Panc1 (cell line): Measurements from ENCODE around the gene APP. TPM values are rescaled to one million over a fixed set of nuclear protein-coding genes. Genes with fewer than 3 reads are reported as not detected.

ENCODE experiments used
- ATAC-seq: fragments of 200-7000 bp; cut with Tn5 transposase; 2 replicates; pipeline ENCODE4 v1.9.1; 2020; ENCODE audit warnings: mild to moderate bottlenecking, moderate library complexity
- BruUV-seq: library from RNA; stranded (reverse); fragments of 400-500 nt; replicated peaks from 2 replicates; lab custom pipeline; 2021; lab: Mats Ljungman, UMichigan
- CTCF ChIA-PET: fragments of 300-600 bp; sonication (Branson Sonifier 250); formaldehyde crosslinking; loops from one replicate; lab custom pipeline; 2022; ENCODE audit warnings: antibody characterized with exemption; lab: Charles Lee
- POLR2A ChIA-PET: fragments of 300-600 bp; sonication (Branson Sonifier 250); formaldehyde crosslinking; loops from one replicate; lab custom pipeline; 2022; ENCODE audit warnings: antibody characterized with exemption; lab: Charles Lee
- DNase-seq: peaks from one replicate; pipeline ENCODE4 v3.0.0-alpha.2; 2010; ENCODE audit warnings: low read depth, low spot score
- H3K27ac ChIP-seq: 2 replicates; pipeline ENCODE4 v1.5.1; 2011; ENCODE audit warnings: mild to moderate bottlenecking, low read length, inconsistent platforms
- H3K27me3 ChIP-seq: fragments of 200-500 bp; sonication (Bioruptor generic); 2 replicates; pipeline ENCODE4 v1.6.0; 2014; ENCODE audit warnings: low read length, inconsistent platforms; ENCODE audit not compliant: control insufficient read depth, insufficient read depth
- H3K36me3 ChIP-seq: fragments of 200-500 bp; sonication (Bioruptor generic); 2 replicates; pipeline ENCODE4 v1.5.1; 2014; ENCODE audit warnings: inconsistent platforms, mild to moderate bottlenecking, low read length, moderate library complexity; ENCODE audit not compliant: control insufficient read depth, insufficient read depth
- H3K4me1 ChIP-seq: 2 replicates; pipeline ENCODE4 v1.5.1; 2011; ENCODE audit warnings: inconsistent platforms, mild to moderate bottlenecking, low read length, moderate library complexity; ENCODE audit not compliant: control insufficient read depth, insufficient read depth
- H3K4me3 ChIP-seq, 2 experiments: 2 replicates each; pipeline ENCODE4 v1.5.1; 2011 to 2012; ENCODE audit warnings: low read depth in 2 of 2, low read length in 2 of 2, mild to moderate bottlenecking in 2 of 2, inconsistent platforms in 1 of 2, moderate library complexity in 1 of 2
- H3K9me3 ChIP-seq: fragments of 200-500 bp; sonication (Bioruptor generic); 2 replicates; pipeline ENCODE4 v1.5.1; 2014; ENCODE audit warnings: low read depth, mild to moderate bottlenecking, inconsistent platforms, low read length, moderate library complexity; ENCODE audit not compliant: control insufficient read depth, insufficient read depth
- POLR2AphosphoS5 ChIP-seq: IDR thresholded peaks from 2 replicates; pipeline ENCODE4 v1.6.1; 2012; ENCODE audit warnings: mild to moderate bottlenecking, low read depth, low read length, moderate library complexity
- SIN3A ChIP-seq: IDR thresholded peaks from 2 replicates; pipeline ENCODE4 v1.6.1; 2012; ENCODE audit warnings: low read depth, mild to moderate bottlenecking, low read length, moderate library complexity, borderline replicate concordance; ENCODE audit not compliant: insufficient read depth
- TCF7L2 ChIP-seq: IDR thresholded peaks from 2 replicates; pipeline ENCODE4 v1.6.1; 2011; ENCODE audit warnings: mild to moderate bottlenecking, low read depth, low read length, inconsistent platforms
- in situ Hi-C: cut with HindIII; loops from 2 replicates; pipeline ENCODE4 v1.10.0; 2016; ENCODE audit warnings: low sequenced_read_pairs, low pct_unique_long_range_greater_than_20kb
- intact Hi-C: fragments of 100-400 bp; cut with micrococcal nuclease; formaldehyde crosslinking; loops from one replicate; pipeline ENCODE4 v1.10.0; 2022; ENCODE audit not compliant: unreplicated experiment
- total RNA-seq: library from RNA; stranded (reverse); gene quantifications from one replicate; pipeline ENCODE4 v1.2.1, GENCODE V29; 2021; ENCODE audit not compliant: unreplicated experiment
- TF ChIP-seq, protein P1 (sequence below), 2 experiments: IDR thresholded peaks; 2 replicates each; pipeline ENCODE4 v1.6.1; 2011 to 2012; ENCODE audit warnings: low read depth in 2 of 2, control low read depth in 1 of 2, low read length in 1 of 2, mild to moderate bottlenecking in 1 of 2, moderate library complexity in 1 of 2; ENCODE audit not compliant: insufficient read depth in 1 of 2
- TF ChIP-seq, protein P2 (sequence below): fragments of 450-650 bp; IDR thresholded peaks from 2 replicates; pipeline ENCODE4 v1.5.1; 2017; ENCODE audit warnings: mild to moderate bottlenecking

The APP gene
- total RNA-seq, 1 experiment from 2014 or later, result 542 TPM

DNA sequence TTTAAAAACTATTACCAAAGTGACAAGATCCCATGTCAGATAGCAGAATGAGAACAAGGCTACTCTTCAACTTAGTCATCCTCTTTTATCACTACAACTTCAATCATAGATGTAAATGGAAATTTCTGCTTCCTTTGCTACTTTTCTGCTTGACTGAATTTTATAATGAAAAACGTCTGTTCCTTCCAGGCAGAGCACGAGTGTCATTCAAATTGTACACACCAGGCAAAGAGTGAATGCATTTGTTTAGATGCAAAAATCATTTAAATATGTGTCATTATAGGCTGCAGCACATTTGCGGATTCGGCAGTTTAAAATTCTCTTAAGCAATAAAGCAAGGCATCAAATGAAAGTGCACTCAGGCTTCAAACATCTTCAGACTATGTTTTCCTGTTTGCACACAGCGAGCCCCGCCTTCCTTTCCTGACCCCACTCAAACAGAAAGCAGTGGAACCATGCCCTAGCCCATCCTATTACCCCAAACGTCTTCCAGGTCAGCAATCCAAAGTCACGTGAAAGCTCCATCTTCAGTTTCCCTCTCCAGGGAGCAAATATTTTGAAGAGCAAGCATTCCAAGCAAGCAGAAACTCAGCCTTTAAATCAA is 99.6 kb downstream of the APP start:
- POLR2A ChIA-PET, result no interaction called here
- Histone ChIP-seq H3K4me1 (peaks cover 21% of the 10 kb centered on the region), H3K9me3 (no peaks in the 10 kb centered on the region), H3K27ac (no peak overlapping the region), H3K27me3 (no peaks in the 10 kb centered on the region), H3K36me3 (no peaks in the 10 kb centered on the region), H3K4me3 (no peak overlapping the region)
- no TSS peak for BruUV-seq
- ATAC-seq (no peak), DNase-seq (no peak)
- TF ChIP-seq POLR2AphosphoS5, result no peak
- TF ChIP-seq TCF7L2, result no peak
- TF ChIP-seq, protein P1, sequence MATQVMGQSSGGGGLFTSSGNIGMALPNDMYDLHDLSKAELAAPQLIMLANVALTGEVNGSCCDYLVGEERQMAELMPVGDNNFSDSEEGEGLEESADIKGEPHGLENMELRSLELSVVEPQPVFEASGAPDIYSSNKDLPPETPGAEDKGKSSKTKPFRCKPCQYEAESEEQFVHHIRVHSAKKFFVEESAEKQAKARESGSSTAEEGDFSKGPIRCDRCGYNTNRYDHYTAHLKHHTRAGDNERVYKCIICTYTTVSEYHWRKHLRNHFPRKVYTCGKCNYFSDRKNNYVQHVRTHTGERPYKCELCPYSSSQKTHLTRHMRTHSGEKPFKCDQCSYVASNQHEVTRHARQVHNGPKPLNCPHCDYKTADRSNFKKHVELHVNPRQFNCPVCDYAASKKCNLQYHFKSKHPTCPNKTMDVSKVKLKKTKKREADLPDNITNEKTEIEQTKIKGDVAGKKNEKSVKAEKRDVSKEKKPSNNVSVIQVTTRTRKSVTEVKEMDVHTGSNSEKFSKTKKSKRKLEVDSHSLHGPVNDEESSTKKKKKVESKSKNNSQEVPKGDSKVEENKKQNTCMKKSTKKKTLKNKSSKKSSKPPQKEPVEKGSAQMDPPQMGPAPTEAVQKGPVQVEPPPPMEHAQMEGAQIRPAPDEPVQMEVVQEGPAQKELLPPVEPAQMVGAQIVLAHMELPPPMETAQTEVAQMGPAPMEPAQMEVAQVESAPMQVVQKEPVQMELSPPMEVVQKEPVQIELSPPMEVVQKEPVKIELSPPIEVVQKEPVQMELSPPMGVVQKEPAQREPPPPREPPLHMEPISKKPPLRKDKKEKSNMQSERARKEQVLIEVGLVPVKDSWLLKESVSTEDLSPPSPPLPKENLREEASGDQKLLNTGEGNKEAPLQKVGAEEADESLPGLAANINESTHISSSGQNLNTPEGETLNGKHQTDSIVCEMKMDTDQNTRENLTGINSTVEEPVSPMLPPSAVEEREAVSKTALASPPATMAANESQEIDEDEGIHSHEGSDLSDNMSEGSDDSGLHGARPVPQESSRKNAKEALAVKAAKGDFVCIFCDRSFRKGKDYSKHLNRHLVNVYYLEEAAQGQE (IDR thresholded peaks at IDR 0.05; ENCODE audit: insufficient read depth in 1 of 2, low read depth in 2 of 2, low read length in 1 of 2), result no peak
- no peak for TF ChIP-seq SIN3A
- TF ChIP-seq, protein P2, sequence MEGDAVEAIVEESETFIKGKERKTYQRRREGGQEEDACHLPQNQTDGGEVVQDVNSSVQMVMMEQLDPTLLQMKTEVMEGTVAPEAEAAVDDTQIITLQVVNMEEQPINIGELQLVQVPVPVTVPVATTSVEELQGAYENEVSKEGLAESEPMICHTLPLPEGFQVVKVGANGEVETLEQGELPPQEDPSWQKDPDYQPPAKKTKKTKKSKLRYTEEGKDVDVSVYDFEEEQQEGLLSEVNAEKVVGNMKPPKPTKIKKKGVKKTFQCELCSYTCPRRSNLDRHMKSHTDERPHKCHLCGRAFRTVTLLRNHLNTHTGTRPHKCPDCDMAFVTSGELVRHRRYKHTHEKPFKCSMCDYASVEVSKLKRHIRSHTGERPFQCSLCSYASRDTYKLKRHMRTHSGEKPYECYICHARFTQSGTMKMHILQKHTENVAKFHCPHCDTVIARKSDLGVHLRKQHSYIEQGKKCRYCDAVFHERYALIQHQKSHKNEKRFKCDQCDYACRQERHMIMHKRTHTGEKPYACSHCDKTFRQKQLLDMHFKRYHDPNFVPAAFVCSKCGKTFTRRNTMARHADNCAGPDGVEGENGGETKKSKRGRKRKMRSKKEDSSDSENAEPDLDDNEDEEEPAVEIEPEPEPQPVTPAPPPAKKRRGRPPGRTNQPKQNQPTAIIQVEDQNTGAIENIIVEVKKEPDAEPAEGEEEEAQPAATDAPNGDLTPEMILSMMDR, result no peak
- in situ Hi-C loops, result no loop called here
- CTCF ChIA-PET, result no interaction called here
- intact Hi-C loops, result no loop called here

DNA sequence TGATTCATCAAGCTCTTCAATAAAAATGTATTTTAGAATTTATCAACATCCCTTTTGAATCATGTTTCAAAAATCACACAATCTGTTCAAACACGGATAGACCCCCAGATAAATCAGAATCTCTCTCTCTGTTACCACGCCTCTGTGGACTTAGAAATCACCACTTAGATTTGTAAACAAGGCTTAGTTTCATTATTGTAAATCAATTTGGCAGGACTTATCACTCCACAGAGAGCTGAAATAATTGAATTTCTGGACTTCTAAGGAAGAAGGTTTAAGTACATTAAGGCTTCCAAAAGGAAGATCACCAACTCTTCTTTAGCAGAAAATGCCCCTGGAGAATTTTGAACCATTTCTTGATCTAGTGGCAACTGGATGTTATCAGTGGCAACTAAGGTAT is 100.4 kb downstream of the APP start:
- no peak for DNase-seq
- in situ Hi-C loops, result no loop called here

More for the DNA sequence above, 100.4 kb downstream of the APP start:
- ChIA-PET POLR2A (no interaction called here), CTCF (no interaction called here)
- H3K4me3 ChIP-seq, result no peak overlapping the region
- H3K9me3 ChIP-seq, result no peaks in the 10 kb centered on the region
- H3K27ac ChIP-seq, result no peak overlapping the region
- H3K27me3 ChIP-seq, result no peaks in the 10 kb centered on the region
- peaks cover 21% of the 10 kb centered on the region for H3K4me1 ChIP-seq
- no peak for TF ChIP-seq TCF7L2
- TF ChIP-seq, protein P1 (IDR thresholded peaks at IDR 0.05; ENCODE audit: insufficient read depth in 1 of 2, low read depth in 2 of 2, low read length in 1 of 2), result no peak
- TF ChIP-seq POLR2AphosphoS5, result no peak
- no peak for TF ChIP-seq SIN3A
- TF ChIP-seq, protein P2, result no peak
- BruUV-seq, result no TSS peak
- no peak for ATAC-seq
- no peaks in the 10 kb centered on the region for H3K36me3 ChIP-seq
- intact Hi-C loops, result no loop called here
